IPS-18c (cell line): ENCODE measurements around the gene BEST4.
A peak's percentile ranks its signal among the peaks of the same experiment; 100 is the strongest.
"Not testable (repeated sequence)": the region's sequence is repeated elsewhere in the genome, so short reads cannot be mapped to it uniquely, and the experiment has no call there.

Source experiments
- H3K4me3 ChIP-seq: 2 replicates; pipeline ENCODE4 v1.7.0; 2013; ENCODE audit warnings: low read depth, mild to moderate bottlenecking, low read length, moderate library complexity; ENCODE audit not compliant: insufficient read depth
- H3K9me3 ChIP-seq: one replicate; pipeline ENCODE4 v1.6.1; 2013; ENCODE audit warnings: mild to moderate bottlenecking, low read length, moderate library complexity; ENCODE audit not compliant: control insufficient read depth, insufficient read depth

Gene BEST4

GRCh38 chr1:44806704-44807363 lies 18.9 kb upstream of the BEST4 start, which contains the start of gene DYNLT4:
Gene DYNLT4 (minus strand): TSS chr1:44807351. CDS start chr1:44806668, 683 bp downstream.
- H3K9me3 ChIP-seq, result no peaks in the 10 kb centered on the region
- peak within 1 kb of the TSS; percentile 31; the same call in 1 of the 2 replicates for H3K4me3 ChIP-seq

DNA sequence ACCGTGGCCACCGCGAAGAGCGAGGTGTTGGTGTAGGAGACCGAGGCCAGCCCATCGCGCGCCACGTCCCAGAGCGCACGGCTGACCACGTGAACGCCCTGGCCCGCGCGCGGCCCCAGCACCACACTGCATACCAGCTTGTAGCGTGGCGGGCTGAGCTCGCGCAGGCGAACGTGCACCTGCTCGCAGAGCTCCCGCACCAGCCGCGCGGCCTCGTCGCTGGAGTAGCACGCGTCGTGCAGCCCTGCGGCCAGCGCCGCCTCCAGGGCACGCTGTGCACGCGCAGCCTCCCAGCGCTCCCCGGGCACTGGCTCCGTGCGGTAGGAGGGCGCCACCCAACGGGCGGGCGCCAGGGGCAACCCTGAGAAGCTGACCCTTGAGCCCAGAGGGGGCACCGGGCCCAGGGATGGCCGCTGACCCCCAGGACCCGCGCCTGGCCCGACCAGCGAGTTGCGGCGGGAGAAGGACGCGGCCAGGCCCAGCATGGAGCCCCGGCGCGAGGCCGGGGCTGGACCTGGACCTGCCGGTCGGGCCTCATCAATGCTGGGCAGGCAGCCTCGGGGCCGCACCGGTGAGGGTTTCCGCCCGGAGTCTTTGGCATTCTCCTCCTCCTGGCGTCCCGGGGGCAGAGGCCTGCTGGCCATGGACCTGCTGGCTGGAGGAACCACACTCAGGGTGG lies 18.2 kb upstream of the BEST4 start:
- no peak overlapping the region for H3K4me3 ChIP-seq
- no peaks in the 10 kb centered on the region for H3K9me3 ChIP-seq

DNA sequence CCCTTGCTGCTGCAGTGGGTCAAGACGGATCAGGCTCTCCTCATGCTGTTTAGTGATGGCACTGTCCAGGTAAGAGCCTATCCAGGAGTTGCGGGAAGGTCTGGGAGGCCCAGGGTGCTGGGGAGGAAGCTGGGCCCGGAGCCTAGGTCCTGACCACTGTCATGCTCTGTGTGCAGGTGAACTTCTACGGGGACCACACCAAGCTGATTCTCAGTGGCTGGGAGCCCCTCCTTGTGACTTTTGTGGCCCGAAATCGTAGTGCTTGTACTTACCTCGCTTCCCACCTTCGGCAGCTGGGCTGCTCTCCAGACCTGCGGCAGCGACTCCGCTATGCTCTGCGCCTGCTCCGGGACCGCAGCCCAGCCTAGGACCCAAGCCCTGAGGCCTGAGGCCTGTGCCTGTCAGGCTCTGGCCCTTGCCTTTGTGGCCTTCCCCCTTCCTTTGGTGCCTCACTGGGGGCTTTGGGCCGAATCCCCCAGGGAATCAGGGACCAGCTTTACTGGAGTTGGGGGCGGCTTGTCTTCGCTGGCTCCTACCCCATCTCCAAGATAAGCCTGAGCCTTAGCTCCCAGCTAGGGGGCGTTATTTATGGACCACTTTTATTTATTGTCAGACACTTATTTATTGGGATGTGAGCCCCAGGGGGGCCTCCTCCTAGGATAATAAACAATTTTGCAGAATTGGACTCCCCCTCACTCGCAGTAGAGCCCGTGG lies 17.5 kb upstream of the BEST4 start:
- Histone ChIP-seq H3K9me3 (no peaks in the 10 kb centered on the region), H3K4me3 (no peak overlapping the region)

GRCh38 chr1:44803312-44804095 lies 15.5 kb upstream of the BEST4 start:
- Histone ChIP-seq H3K4me3 (no peak overlapping the region), H3K9me3 (no peaks in the 10 kb centered on the region)

GRCh38 chr1:44803062-44803311 lies 15.0 kb upstream of the BEST4 start:
- no peaks in the 10 kb centered on the region for H3K9me3 ChIP-seq
- H3K4me3 ChIP-seq, result no peak overlapping the region

- Histone ChIP-seq H3K4me3 (0 out of 2 replicates have a peak overlapping the region, but pooled peaks have one; percentile 2), H3K9me3 (no peaks in the 10 kb centered on the region)
Measured at GRCh38 chr1:44802306-44803061, 14.5 kb upstream of the BEST4 start.

DNA sequence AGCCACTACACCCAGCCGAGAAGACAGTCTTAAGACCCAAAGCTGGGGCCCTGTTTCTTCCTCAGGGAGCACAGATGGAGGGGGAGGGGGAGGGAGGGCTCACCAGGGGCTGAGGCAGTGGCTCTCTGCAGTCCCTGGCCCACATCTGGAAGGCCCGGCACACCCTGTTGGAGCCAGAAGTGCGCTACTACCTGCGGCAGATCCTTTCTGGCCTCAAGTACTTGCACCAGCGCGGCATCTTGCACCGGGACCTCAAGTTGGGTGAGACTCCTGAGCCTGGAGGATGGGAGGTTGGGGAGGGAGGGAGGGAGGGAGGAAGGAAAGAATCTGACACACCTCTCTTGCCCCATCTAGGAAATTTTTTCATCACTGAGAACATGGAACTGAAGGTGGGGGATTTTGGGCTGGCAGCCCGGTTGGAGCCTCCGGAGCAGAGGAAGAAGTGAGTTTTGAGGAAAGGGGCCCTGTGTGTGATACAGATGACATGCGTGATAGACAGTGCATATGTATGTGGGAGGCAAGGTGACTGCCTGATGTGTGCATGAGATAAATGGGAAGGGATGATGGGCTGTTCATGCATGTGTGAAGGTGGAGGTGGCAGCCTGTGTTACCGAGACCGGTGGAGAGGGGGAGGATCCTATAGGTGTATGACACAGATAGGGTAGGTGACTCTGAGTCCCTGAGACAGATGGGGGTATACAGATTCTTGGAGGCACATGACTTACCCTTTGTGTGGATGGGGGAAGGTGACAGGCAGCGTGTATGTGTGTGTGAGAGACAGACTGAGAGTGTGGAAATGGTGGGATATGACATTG lies 13.7 kb upstream of the BEST4 start:
- Histone ChIP-seq H3K9me3 (no peaks in the 10 kb centered on the region), H3K4me3 (0 out of 2 replicates have a peak overlapping the region, but pooled peaks have one; percentile 2)

DNA sequence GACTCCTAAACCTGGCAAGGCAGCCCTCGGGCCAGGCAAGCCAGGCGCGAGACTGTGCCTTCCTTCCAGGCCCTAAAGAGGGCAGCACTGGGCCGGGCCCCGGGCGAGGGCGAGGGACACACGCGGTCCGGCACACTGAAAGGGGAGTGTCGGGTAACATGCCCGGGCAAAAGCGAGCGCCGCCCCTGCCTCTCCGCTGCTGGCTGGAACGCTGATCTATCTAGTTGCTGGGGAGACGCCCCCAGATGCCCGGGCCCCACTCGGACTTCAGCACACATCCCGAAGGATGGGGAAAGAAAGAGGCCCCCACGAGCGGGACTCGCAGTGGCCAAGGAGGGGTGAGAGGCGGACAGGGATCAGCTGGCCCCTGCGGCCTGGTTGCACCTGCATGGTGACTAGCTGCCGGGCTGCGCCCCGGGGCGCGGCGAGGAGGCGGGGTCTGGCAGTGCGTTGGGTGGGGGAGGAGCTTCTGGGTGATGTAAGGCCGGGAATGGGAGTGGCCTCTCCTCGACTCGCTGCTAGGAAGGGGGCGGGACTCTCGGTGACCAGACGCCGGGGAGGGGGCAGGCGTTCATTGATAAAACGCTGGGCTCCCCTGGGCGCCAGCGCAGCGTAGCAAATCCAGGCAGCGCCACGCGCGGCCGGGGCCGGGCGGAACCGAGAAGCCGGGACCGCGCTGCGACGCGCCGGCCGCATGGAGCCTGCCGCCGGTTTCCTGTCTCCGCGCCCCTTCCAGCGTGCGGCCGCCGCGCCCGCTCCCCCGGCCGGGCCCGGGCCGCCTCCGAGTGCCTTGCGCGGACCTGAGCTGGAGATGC lies 12.0 kb upstream of the BEST4 start, which contains the start of gene PLK3:
TSS of gene PLK3 (plus strand) at position 608 of the 815 bp plus-strand sequence. CDS start at position 695, 87 bp downstream.
- no peaks in the 10 kb centered on the region for H3K9me3 ChIP-seq
- H3K4me3 ChIP-seq, result peak within 1 kb of the TSS; percentile 75

DNA sequence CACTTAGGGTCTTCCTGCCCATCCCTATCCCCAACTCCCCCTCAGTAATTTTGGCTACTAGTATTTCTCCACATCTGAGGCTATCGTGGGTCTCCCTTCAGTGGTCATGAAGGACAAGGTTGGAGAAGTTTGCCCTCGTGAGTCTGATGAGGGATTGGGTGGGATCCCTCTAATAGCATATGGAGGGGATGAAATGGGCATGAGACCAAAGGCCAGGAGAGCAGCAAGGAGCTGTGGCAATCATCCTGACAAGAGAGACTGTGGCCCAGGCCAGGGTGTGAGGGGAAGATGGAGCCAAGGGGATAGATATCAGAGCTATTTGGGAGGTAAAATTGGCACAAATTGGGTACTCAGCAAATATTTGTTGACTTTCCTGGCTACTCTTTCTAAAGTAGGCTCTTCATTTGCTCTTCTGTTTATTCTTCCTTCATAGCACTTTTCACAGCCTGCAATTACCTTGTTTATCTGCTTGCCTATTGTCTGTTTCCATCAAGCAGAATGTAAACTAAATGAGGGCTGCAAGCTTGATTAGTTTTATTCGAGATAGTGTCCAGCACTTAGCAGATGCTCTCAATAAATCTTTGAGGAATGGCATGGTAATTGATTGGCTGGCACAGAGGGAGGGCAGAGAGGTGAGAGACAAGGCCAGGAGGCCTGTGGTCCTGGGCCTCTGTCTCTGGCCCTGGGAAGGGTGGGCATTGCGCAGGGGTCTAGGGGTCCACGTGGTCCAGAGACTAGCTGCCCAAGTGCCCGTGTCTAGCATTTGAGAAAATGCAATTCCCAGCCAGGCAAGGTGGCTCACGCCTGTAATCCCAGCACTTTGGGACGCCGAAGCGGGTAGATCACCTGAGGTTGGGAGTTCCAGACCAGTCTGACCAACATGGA lies 10.8 kb upstream of the BEST4 start:
- H3K9me3 ChIP-seq, result no peaks in the 10 kb centered on the region
- H3K4me3 ChIP-seq, result no peak overlapping the region

GRCh38 chr1:44797886-44798285 lies 9.9 kb upstream of the BEST4 start:
- not testable (repeated sequence) for H3K9me3 ChIP-seq, H3K4me3 ChIP-seq

GRCh38 chr1:44792736-44793502 lies 4.9 kb upstream of the BEST4 start:
- Histone ChIP-seq H3K4me3 (0 out of 2 replicates have a peak overlapping the region, but pooled peaks have one; percentile 9), H3K9me3 (no peaks in the 10 kb centered on the region)

- Histone ChIP-seq H3K4me3 (no peak overlapping the region), H3K9me3 (no peaks in the 10 kb centered on the region)
Measured at GRCh38 chr1:44790968-44791801, 3.2 kb upstream of the BEST4 start.

DNA sequence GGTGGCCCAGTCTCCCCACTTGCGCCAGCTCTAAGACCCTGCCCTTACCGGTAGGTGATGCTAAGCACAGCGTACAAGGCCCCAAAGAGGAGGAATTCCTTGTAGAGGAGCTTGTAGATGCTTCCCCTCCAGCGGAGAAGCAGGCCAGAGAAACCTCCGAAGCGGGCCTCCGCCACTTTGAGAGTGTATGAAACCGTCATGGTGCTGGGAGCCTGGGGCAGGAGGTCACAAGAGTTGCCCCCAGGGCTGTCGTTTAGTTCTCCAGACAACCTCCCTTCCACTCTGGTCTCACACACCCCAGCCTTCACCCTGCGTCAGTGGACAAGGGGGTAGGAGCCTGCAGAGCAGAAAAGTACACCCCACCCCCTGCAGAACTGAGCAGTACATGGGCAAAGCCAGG lies 464 bp downstream of the BEST4 start:
- H3K4me3 ChIP-seq, result no peak overlapping the region
- H3K9me3 ChIP-seq, result no peaks in the 10 kb centered on the region
